Hepatocyte (in vitro differentiated cells): ENCODE results near the gene ITK. TPM values are rescaled to one million over a fixed set of nuclear protein-coding genes. Genes with fewer than 3 reads are reported as not detected.
"Not testable (repeated sequence)": the region's sequence is repeated elsewhere in the genome, so short reads cannot be mapped to it uniquely, and the experiment has no call there.

ENCODE experiments used
- DNase-seq: peaks from one replicate; pipeline ENCODE4 v3.0.0-alpha.2; 2016; ENCODE audit warnings: low spot score
- H2AFZ ChIP-seq: fragments of 200-600 bp; sonication (generic); 2 replicates; pipeline ENCODE4 v1.6.0; 2016; ENCODE audit warnings: antibody characterized with exemption, mild to moderate bottlenecking
- H3K27ac ChIP-seq: fragments of 200-600 bp; sonication (generic); 2 replicates; pipeline ENCODE4 v1.5.1; 2016; ENCODE audit warnings: mild to moderate bottlenecking
- H3K27me3 ChIP-seq: fragments of 200-600 bp; sonication (generic); 2 replicates; pipeline ENCODE4 v1.6.1; 2016
- H3K36me3 ChIP-seq: fragments of 200-600 bp; sonication (generic); replicated peaks from 2 replicates; pipeline ENCODE4 v1.5.1; 2016; ENCODE audit warnings: low read depth; ENCODE audit not compliant: insufficient read depth
- H3K4me1 ChIP-seq: fragments of 200-600 bp; sonication (generic); 2 replicates; pipeline ENCODE4 v1.5.1; 2016; ENCODE audit warnings: mild to moderate bottlenecking, moderate library complexity; ENCODE audit not compliant: insufficient read depth
- H3K4me2 ChIP-seq: fragments of 200-600 bp; sonication (generic); 2 replicates; pipeline ENCODE4 v1.6.0; 2016
- H3K4me3 ChIP-seq: fragments of 200-600 bp; sonication (generic); 2 replicates; pipeline ENCODE4 v1.5.1; 2016; ENCODE audit warnings: mild to moderate bottlenecking
- H3K79me2 ChIP-seq: fragments of 200-600 bp; sonication (generic); 2 replicates; pipeline ENCODE4 v1.6.0; 2017; ENCODE audit warnings: mild to moderate bottlenecking
- H3K9me2 ChIP-seq: fragments of 200-600 bp; sonication (generic); replicated peaks from 2 replicates; pipeline ENCODE4 v1.6.0; 2017; ENCODE audit warnings: mild to moderate bottlenecking; ENCODE audit not compliant: insufficient read depth
- H3K9me3 ChIP-seq: fragments of 200-600 bp; sonication (generic); 2 replicates; pipeline ENCODE4 v1.5.1; 2016; ENCODE audit warnings: low read depth, mild to moderate bottlenecking
- H4K20me1 ChIP-seq: fragments of 200-600 bp; sonication (generic); 2 replicates; pipeline ENCODE4 v1.6.0; 2016; ENCODE audit warnings: mild to moderate bottlenecking; ENCODE audit not compliant: insufficient read depth, poor library complexity, severe bottlenecking
- CTCF ChIP-seq: fragments of 200-600 bp; sonication (generic); IDR thresholded peaks from 2 replicates; pipeline ENCODE4 v1.5.1; 2016; ENCODE audit warnings: antibody characterized with exemption, mild to moderate bottlenecking; ENCODE audit not compliant: poor library complexity
- EZH2 ChIP-seq: fragments of 200-600 bp; sonication (generic); IDR thresholded peaks from 2 replicates; pipeline ENCODE4 v1.6.1; 2016; ENCODE audit warnings: antibody characterized with exemption, mild to moderate bottlenecking, borderline replicate concordance
- EZH2phosphoT487 ChIP-seq: fragments of 200-600 bp; sonication (generic); IDR thresholded peaks from one replicate; pipeline ENCODE4 v1.6.1; 2018; ENCODE audit warnings: antibody characterized with exemption, mild to moderate bottlenecking, low read depth, moderate library complexity; ENCODE audit not compliant: unreplicated experiment, severe bottlenecking
- WGBS: methylation state at CpG from one replicate; pipeline ENCODE4 v1.1.6; 2016; ENCODE audit warnings: low lambda C conversion rate; ENCODE audit errors: missing lambda C conversion rate; 5-methylcytosine and 5-hydroxymethylcytosine counted together
- polyA plus RNA-seq: library from polyadenylated mRNA; unstranded; fragments of >200 nt; fragmentation: Nextera tagmentation; extraction: Ambion mirVana; gene quantifications from 2 replicates; pipeline ENCODE4 v1.2.1, GENCODE V29; 2016
- total RNA-seq: library from RNA; depleted of rRNA; stranded (reverse); fragments of >200 nt; gene quantifications from 2 replicates; pipeline ENCODE4 v1.2.3, GENCODE V29; 2014

The ITK gene
- total and polyA plus RNA-seq, 2 experiments from 2014 or later = 0.18 to 0.20 TPM

- H2AFZ ChIP-seq = peak overlapping the region; percentile 14
- 57% methylated on average over 4 of the region's 4 CpGs for WGBS
- H3K4me3 ChIP-seq = no peak overlapping the region
- no peak overlapping the region for H3K27ac ChIP-seq
- no peaks in the 10 kb centered on the region for H3K4me1 ChIP-seq
- no peaks in the 10 kb centered on the region for H4K20me1 ChIP-seq
- TF ChIP-seq CTCF (no peak), EZH2phosphoT487 (no peak), EZH2 (no peak)
- no peaks in the 10 kb centered on the region for H3K36me3 ChIP-seq
- H3K4me2 ChIP-seq = no peak overlapping the region
- H3K27me3 ChIP-seq = peaks cover under 1% of the 10 kb centered on the region
- no peak for DNase-seq
- H3K79me2 ChIP-seq = no peaks in the 10 kb centered on the region
- no peaks in the 10 kb centered on the region for H3K9me2 ChIP-seq
- H3K9me3 ChIP-seq = no peaks in the 10 kb centered on the region
Observed at GRCh38 chr5:157203417-157203816, 22.8 kb downstream of the ITK start.

DNA sequence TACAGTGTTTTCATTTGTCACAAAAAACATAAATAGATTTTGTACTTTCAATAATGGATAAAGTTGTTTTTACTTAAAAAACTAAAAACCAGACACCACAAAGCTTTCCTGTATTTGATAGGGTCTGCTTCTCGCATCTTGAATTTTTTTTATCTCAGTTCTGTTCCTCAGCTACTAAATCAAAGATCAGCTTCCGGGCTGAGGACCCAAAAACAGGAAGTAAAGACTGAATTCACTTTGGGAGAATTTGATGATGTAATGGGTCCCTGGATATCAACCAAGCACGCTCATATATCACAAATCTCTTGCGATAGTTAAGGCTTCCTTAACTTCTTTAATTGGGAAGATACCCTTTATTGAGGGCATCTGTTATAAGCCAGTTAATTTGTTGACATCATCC is 24.1 kb downstream of the ITK start:
- Histone ChIP-seq H3K4me2 (no peak overlapping the region), H3K4me1 (no peaks in the 10 kb centered on the region), H3K9me2 (no peaks in the 10 kb centered on the region), H3K27me3 (no peaks in the 10 kb centered on the region), H2AFZ (no peak overlapping the region), H3K36me3 (no peaks in the 10 kb centered on the region), H3K27ac (no peak overlapping the region), H4K20me1 (no peaks in the 10 kb centered on the region), H3K4me3 (no peak overlapping the region), H3K79me2 (no peaks in the 10 kb centered on the region), H3K9me3 (no peaks in the 10 kb centered on the region)
- TF ChIP-seq EZH2phosphoT487 (no peak), EZH2 (no peak), CTCF (no peak)
- DNase-seq = no peak
- 87% methylated on average over 4 of the region's 4 CpGs for WGBS

DNA sequence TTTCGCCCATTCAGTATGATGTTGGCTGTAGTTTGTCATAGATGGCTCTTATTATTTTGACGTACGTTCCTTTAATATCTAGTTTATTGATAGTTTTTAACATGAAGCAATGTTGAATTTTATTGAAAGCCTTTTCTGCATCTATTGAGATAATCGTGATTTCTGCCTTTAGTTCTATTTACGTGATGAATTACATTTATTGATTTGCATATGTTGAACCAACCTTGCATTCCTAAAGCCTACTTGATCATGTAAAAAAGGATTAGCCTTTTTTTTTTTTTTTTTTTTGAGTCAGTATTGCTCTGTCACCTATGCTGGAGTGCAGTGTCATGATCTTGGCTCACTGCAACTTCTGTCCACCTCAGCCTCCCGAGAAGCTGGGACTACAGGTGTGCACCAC is 25.1 kb downstream of the ITK start:
- H4K20me1 ChIP-seq = no peaks in the 10 kb centered on the region
- H2AFZ ChIP-seq = no peak overlapping the region
- no peak overlapping the region for H3K4me2 ChIP-seq
- no peak for TF ChIP-seq CTCF
- no peak for TF ChIP-seq EZH2
- TF ChIP-seq EZH2phosphoT487 = no peak
- no peaks in the 10 kb centered on the region for H3K27me3 ChIP-seq
- no peaks in the 10 kb centered on the region for H3K9me3 ChIP-seq
- DNase-seq = no peak
- no peaks in the 10 kb centered on the region for H3K9me2 ChIP-seq
- H3K4me3 ChIP-seq = no peak overlapping the region
- no peak overlapping the region for H3K27ac ChIP-seq
- H3K4me1 ChIP-seq = no peaks in the 10 kb centered on the region
- no peaks in the 10 kb centered on the region for H3K79me2 ChIP-seq
- WGBS = 79% methylated on average over 6 of the region's 6 CpGs
- H3K36me3 ChIP-seq = no peaks in the 10 kb centered on the region

GRCh38 chr5:157210652-157211051 is 30.0 kb downstream of the ITK start:
- not testable (repeated sequence) for H3K9me2 ChIP-seq, H3K4me1 ChIP-seq, DNase-seq, H2AFZ ChIP-seq, H3K27me3 ChIP-seq, H3K27ac ChIP-seq, H3K4me3 ChIP-seq, H3K36me3 ChIP-seq, H3K9me3 ChIP-seq, H4K20me1 ChIP-seq, H3K79me2 ChIP-seq, H3K4me2 ChIP-seq
- WGBS = 76% methylated on average over 1 of the region's 1 CpG
